GM18868 (cell line): ENCODE results near the gene ABCA1.
"Not testable (repeated sequence)": the region's sequence is repeated elsewhere in the genome, so short reads cannot be mapped to it uniquely, and the experiment has no call there.

ENCODE experiments used
- ATAC-seq: cut with Tn5 transposase; IDR thresholded peaks from one replicate; pipeline ENCODE4 v1.9.1; 2021; ENCODE audit warnings: mild to moderate bottlenecking, moderate library complexity; ENCODE audit not compliant: unreplicated experiment

The ABCA1 gene, protein sequence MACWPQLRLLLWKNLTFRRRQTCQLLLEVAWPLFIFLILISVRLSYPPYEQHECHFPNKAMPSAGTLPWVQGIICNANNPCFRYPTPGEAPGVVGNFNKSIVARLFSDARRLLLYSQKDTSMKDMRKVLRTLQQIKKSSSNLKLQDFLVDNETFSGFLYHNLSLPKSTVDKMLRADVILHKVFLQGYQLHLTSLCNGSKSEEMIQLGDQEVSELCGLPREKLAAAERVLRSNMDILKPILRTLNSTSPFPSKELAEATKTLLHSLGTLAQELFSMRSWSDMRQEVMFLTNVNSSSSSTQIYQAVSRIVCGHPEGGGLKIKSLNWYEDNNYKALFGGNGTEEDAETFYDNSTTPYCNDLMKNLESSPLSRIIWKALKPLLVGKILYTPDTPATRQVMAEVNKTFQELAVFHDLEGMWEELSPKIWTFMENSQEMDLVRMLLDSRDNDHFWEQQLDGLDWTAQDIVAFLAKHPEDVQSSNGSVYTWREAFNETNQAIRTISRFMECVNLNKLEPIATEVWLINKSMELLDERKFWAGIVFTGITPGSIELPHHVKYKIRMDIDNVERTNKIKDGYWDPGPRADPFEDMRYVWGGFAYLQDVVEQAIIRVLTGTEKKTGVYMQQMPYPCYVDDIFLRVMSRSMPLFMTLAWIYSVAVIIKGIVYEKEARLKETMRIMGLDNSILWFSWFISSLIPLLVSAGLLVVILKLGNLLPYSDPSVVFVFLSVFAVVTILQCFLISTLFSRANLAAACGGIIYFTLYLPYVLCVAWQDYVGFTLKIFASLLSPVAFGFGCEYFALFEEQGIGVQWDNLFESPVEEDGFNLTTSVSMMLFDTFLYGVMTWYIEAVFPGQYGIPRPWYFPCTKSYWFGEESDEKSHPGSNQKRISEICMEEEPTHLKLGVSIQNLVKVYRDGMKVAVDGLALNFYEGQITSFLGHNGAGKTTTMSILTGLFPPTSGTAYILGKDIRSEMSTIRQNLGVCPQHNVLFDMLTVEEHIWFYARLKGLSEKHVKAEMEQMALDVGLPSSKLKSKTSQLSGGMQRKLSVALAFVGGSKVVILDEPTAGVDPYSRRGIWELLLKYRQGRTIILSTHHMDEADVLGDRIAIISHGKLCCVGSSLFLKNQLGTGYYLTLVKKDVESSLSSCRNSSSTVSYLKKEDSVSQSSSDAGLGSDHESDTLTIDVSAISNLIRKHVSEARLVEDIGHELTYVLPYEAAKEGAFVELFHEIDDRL (N-terminal part only)

GRCh38 chr9:104927912-104928740 lies at the start of gene ABCA1:
Gene ABCA1, minus strand, starts transcription at chr9:104928155. Its CDS starts 24,476 bp downstream, at chr9:104903679.
- ATAC-seq, result peak; percentile 39

DNA sequence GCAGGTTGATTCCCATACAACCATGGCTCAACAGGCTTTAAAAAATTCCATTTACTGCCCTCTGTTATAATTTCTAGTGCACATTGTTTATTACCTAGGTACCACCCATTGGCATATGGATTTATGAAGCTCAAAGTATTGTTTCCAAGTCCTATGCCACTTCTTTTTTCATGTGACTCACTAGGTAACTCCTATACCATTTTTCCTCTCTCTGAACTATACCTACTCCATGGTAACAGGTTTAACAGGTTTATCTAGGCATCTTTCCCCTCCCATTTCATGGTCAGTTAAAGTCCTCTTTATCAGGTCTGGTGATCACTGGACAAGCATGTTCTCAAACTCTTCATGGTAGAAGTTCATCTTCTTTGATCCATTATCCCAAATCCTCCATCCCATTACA lies 49.6 kb upstream of the ABCA1 start:
- no peak for ATAC-seq

DNA sequence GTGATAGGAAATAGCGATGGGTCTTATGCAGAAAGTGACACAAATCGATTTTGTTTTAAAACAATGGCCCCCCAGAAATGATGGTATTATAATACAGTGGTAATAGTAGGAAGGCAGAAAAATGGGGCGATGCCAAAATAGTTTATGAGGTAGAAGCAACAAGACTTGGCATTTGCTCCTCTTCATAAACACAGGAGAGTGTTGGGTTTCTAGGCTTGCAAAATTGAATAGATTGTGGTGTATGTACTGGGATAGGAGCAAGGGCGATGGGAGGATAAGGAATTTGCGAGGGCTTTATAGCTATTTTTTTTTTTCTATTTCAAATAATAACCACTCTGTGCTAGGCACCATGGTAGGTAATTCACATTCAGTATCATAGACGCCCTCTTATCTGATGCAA lies 49.2 kb upstream of the ABCA1 start:
- no peak for ATAC-seq

DNA sequence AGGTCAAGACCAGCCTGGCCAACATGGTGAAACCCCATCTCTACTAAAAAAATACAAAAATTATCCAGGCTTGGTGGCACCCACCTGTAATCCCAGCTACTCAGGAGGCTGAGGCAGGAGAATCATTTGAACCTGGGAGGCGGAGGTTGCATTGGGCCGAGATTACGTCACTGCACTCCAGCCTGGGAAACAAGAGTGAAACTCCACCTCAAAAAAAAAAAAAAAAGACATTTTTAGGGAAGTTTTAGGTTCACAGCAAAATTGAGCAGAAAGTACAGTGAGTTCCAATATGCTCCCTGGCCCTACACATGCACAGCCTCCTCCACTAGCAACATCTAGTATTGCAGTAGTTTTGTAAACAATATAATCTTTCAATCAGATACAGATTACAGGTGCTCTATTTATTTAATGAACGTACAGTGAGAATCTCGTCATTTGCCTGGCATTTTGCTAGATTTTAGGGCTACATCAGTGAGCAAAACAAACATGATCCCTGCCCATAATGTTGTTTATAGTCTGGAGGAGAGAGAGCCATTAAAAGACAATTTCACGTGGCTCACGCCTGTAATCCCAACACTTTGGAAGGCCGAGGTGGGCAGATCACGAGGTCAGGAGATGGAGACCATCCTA lies 48.1 kb upstream of the ABCA1 start:
- ATAC-seq, result not testable (repeated sequence)

GRCh38 chr9:104974053-104974962 lies 46.4 kb upstream of the ABCA1 start:
- ATAC-seq, result no peak

DNA sequence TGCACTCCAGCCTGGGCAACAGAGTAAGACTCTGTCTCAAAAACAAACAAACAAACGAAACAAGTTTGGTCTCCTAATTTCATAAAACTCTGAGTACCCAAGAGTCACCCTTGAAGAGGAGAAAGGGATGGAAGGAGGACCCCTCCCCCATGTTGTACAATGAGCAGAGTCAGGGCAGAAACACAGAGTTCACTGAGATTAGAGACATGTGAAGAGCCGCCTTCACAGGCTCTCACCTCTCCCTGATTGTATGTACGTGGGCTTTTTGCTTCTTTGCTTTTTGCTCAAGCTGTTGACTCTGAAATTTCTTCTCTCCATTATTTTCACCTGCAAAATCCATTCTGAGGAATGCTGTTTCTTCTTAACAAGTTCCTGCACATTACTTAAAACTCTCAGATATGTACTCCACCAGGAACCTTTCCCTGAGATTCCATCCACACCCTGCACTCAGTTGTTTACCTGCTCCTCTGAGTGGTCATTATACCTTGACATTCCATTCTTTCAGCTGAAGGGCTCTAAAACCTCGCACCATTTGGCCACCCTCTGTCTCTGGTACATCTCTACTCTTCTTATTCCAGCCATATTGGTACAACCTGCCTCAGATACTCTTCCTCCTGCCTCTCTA lies 44.4 kb upstream of the ABCA1 start:
- ATAC-seq, result no peak

GRCh38 chr9:104971511-104971910 lies 43.6 kb upstream of the ABCA1 start:
- no peak for ATAC-seq

DNA sequence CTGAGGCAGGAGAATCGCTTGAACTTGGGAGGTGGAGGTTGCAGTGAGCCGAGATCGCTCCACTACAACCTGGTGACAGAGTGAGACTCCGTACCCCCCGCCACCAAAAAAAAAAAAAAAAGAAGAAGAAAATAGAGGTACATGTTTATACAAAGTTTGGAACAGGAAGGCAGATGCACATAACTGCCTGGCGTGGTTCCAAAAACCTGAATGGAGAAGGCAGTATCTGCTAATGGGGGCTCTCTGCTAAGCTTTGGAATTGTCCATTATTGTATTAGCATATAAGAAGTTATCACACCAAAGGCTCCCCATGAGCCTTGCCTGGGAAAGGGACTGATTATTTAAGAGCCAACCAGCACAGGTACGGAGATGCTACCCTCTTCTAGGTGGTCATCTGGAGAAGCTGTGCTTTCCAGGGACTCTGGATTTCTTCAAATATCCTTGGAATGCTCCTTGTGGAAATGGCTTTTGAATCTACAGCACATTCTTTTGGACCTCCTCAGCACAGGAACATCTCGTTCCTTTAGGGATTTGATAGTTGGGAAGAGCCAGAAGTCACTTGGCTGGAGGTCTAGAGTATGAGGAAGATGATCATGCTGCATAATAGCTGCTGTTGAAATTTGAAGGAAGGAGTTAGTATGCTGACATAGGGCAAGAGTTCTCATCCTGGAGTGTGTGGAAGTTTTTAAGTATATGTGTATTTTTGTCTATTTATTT lies 42.5 kb upstream of the ABCA1 start:
- ATAC-seq, result no peak

- ATAC-seq, result no peak
Measured at GRCh38 chr9:104969116-104969515, 41.2 kb upstream of the ABCA1 start.

GRCh38 chr9:104968025-104968982 lies 40.3 kb upstream of the ABCA1 start:
- peak; percentile 99 for ATAC-seq

DNA sequence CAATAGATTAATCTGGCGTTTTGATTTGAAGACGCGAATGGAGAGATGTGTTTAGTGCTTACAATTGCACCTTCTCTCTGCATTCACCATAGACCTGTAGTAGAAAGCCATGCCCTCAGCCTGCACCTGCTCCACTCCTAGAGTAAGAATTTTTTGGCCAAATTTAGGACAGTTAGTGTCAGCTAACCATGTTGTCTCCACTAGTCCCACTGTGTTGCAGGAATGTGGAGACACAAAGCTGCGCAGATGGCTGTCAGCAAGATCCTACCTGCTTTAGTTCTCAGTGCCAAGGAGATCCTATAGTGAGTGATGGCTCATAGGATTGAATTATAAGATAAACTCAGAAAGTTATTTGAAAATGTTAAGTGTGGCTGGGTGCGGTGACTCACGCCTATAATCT lies 35.1 kb upstream of the ABCA1 start:
- ATAC-seq, result no peak

- ATAC-seq, result no peak
Measured at GRCh38 chr9:104961701-104962359, 33.9 kb upstream of the ABCA1 start.

GRCh38 chr9:104961238-104961637 lies 33.3 kb upstream of the ABCA1 start:
- peak; percentile 70 for ATAC-seq

GRCh38 chr9:104960662-104961061 lies 32.7 kb upstream of the ABCA1 start:
- ATAC-seq, result no peak

GRCh38 chr9:104958751-104959150 lies 30.8 kb upstream of the ABCA1 start:
- ATAC-seq, result no peak

GRCh38 chr9:104958006-104958405 lies 30.1 kb upstream of the ABCA1 start:
- not testable (repeated sequence) for ATAC-seq
